GM12878 (cell line): Measurements from ENCODE around the gene OR6N1. TPM values are rescaled to one million over a fixed set of nuclear protein-coding genes. Genes with fewer than 3 reads are reported as not detected.

Source experiments
- ATAC-seq: fragments of 200-7000 bp; cut with Tn5 transposase; 3 replicates; pipeline ENCODE4 v1.9.1; 2020; ENCODE audit warnings: mild to moderate bottlenecking, moderate library complexity
- BruUV-seq: library from RNA; stranded (reverse); fragments of 400-500 nt; replicated peaks from 2 replicates; lab custom pipeline; 2021; lab: Mats Ljungman, UMichigan
- CTCF ChIA-PET: fragments of 300-600 bp; sonication (Branson Sonifier 250); formaldehyde crosslinking; extraction: SDS; loops from one replicate; lab custom pipeline; 2021; ENCODE audit warnings: inconsistent platforms; lab: Yijun Ruan, JAX
- POLR2A ChIA-PET: fragments of 350-600 bp; formaldehyde crosslinking; extraction: SDS; loops from one replicate; lab custom pipeline; 2021; ENCODE audit warnings: inconsistent platforms; lab: Charles Lee
- RAD21 ChIA-PET: fragments of 300-600 bp; sonication (Branson Sonifier 250); formaldehyde crosslinking; loops from one replicate; lab custom pipeline; 2023; ENCODE audit warnings: antibody characterized with exemption; ENCODE audit not compliant: unreplicated experiment; lab: Charles Lee
- SMC1A ChIA-PET: fragments of 300-600 bp; sonication (Branson Sonifier 250); formaldehyde crosslinking; loops from one replicate; lab custom pipeline; 2023; ENCODE audit not compliant: unreplicated experiment, uncharacterized antibody; lab: Charles Lee
- DNase-seq: peaks from one replicate; pipeline ENCODE4 v3.0.0-alpha.2; 2011; ENCODE audit warnings: low read depth, low spot score
- FAIRE-seq: peaks from 3 replicates; lab custom pipeline; 2011; peaks lifted over from hg19 to GRCh38; lab: Jason Lieb, UNC
- H2AFZ ChIP-seq: 2 replicates; pipeline ENCODE4 v1.6.0; 2011; ENCODE audit warnings: low read depth, low read length, control low read depth; ENCODE audit not compliant: control insufficient read depth
- H3K27ac ChIP-seq: 2 replicates; pipeline ENCODE4 v1.5.1; 2011; ENCODE audit warnings: control low read depth; ENCODE audit not compliant: control insufficient read depth, insufficient read depth
- H3K27me3 ChIP-seq, 2 experiments: replicated peaks in 1 of 2; 2 replicates each; pipeline versions ENCODE4 v1.6.0 to v1.6.1; 2011; ENCODE audit warnings: low read length in 1 of 2; ENCODE audit not compliant: control insufficient read depth in 2 of 2, insufficient read depth in 2 of 2
- H3K36me3 ChIP-seq, 2 experiments: 2 replicates each; pipeline ENCODE4 v1.5.1; 2011; ENCODE audit warnings: low read length in 1 of 2; ENCODE audit not compliant: control insufficient read depth in 2 of 2, insufficient read depth in 2 of 2
- H3K4me1 ChIP-seq: 2 replicates; pipeline ENCODE4 v1.6.1; 2011; ENCODE audit warnings: mild to moderate bottlenecking, low read length, moderate library complexity, mixed read lengths; ENCODE audit not compliant: control insufficient read depth, insufficient read depth
- H3K4me2 ChIP-seq: 2 replicates; pipeline ENCODE4 v1.6.0; 2011; ENCODE audit warnings: control low read depth; ENCODE audit not compliant: control insufficient read depth, insufficient read depth
- H3K4me3 ChIP-seq: fragments of 200-600 bp; sonication (generic); 2 replicates; pipeline ENCODE4 v1.5.1; 2016
- H3K79me2 ChIP-seq: 2 replicates; pipeline ENCODE4 v1.6.0; 2011; ENCODE audit warnings: low read length; ENCODE audit not compliant: control insufficient read depth, insufficient read depth
- H3K9ac ChIP-seq: 2 replicates; pipeline ENCODE4 v1.8.0; 2011; ENCODE audit warnings: low read length, control low read depth, mixed read lengths; ENCODE audit not compliant: control insufficient read depth, insufficient read depth
- H3K9me3 ChIP-seq: replicated peaks from 3 replicates; pipeline ENCODE4 v1.5.1; 2011; ENCODE audit warnings: mild to moderate bottlenecking, low read length; ENCODE audit not compliant: control insufficient read depth, insufficient read depth
- H4K20me1 ChIP-seq: 2 replicates; pipeline ENCODE4 v1.6.0; 2011; ENCODE audit not compliant: control insufficient read depth, insufficient read depth
- ASH2L ChIP-seq: fragments of 300-600, 200-600 bp; sonication (generic); IDR thresholded peaks from 2 replicates; pipeline ENCODE4 v1.6.1; 2017; ENCODE audit warnings: low read depth, mild to moderate bottlenecking, borderline replicate concordance
- BRCA1 ChIP-seq: IDR thresholded peaks from 2 replicates; pipeline ENCODE4 v1.6.1; 2011; ENCODE audit warnings: low read depth, low read length, improper control_type of control experiment
- CHD2 ChIP-seq: IDR thresholded peaks from 2 replicates; pipeline ENCODE4 v1.6.1; 2011; ENCODE audit warnings: low read depth, low read length, improper control_type of control experiment, borderline replicate concordance
- ETV6 ChIP-seq, 2 experiments: fragments of 450-650 bp in 1 of 2; IDR thresholded peaks in 1 of 2; conservative IDR thresholded peaks in 1 of 2; 2 replicates each; pipeline ENCODE4 v1.6.1; 2014; ENCODE audit warnings: antibody characterized with exemption in 1 of 2, borderline replicate concordance in 1 of 2, low read depth in 1 of 2, mild to moderate bottlenecking in 1 of 2, moderate library complexity in 1 of 2
- FOS ChIP-seq: IDR thresholded peaks from 3 replicates; pipeline ENCODE4 v1.6.1; 2011; ENCODE audit warnings: borderline replicate concordance; ENCODE audit not compliant: insufficient read length; ENCODE audit errors: extremely low read depth
- GABPA ChIP-seq: IDR thresholded peaks from 2 replicates; pipeline ENCODE4 v1.6.1; 2014; ENCODE audit warnings: antibody characterized with exemption, low read depth, mild to moderate bottlenecking, inconsistent platforms
- HCFC1 ChIP-seq: fragments of 150-350 bp; IDR thresholded peaks from 2 replicates; pipeline ENCODE4 v1.6.1; 2014; ENCODE audit warnings: low read length
- NFIC ChIP-seq: IDR thresholded peaks from 2 replicates; pipeline ENCODE4 v1.6.1; 2012; ENCODE audit warnings: low read depth, mild to moderate bottlenecking, inconsistent platforms, low read length, moderate library complexity
- PBX3 ChIP-seq: IDR thresholded peaks from 2 replicates; pipeline ENCODE4 v1.6.1; 2011; ENCODE audit warnings: mild to moderate bottlenecking, low read depth, low read length, moderate library complexity; ENCODE audit not compliant: insufficient replicate concordance
- PKNOX1 ChIP-seq: fragments of 450-650 bp; IDR thresholded peaks from 2 replicates; pipeline ENCODE4 v1.6.1; 2016; ENCODE audit warnings: mild to moderate bottlenecking
- PRDM15 ChIP-seq: fragments of 450-650 bp; formaldehyde crosslinking; IDR thresholded peaks from 2 replicates; pipeline ENCODE4 v1.4.0; 2020; ENCODE audit warnings: mild to moderate bottlenecking, moderate library complexity
- RAD51 ChIP-seq: fragments of 450-650 bp; IDR thresholded peaks from 2 replicates; pipeline ENCODE4 v1.6.1; 2016; ENCODE audit warnings: moderate library complexity, mild to moderate bottlenecking, inconsistent platforms
- SIX5 ChIP-seq: IDR thresholded peaks from 2 replicates; pipeline ENCODE4 v1.6.1; 2011; ENCODE audit warnings: mild to moderate bottlenecking, low read depth, low read length, moderate library complexity; ENCODE audit not compliant: severe bottlenecking
- SREBF1 ChIP-seq: IDR thresholded peaks from 2 replicates; pipeline ENCODE4 v1.6.1; 2012; ENCODE audit warnings: mild to moderate bottlenecking, low read length
- SUZ12 ChIP-seq: fragments of 200-600 bp; sonication (generic); IDR thresholded peaks from one replicate; pipeline ENCODE4 v1.6.1; 2018; ENCODE audit warnings: antibody characterized with exemption, mild to moderate bottlenecking; ENCODE audit not compliant: unreplicated experiment
- TAF1 ChIP-seq: IDR thresholded peaks from 2 replicates; pipeline ENCODE4 v1.6.1; 2011; ENCODE audit warnings: mild to moderate bottlenecking, low read depth, low read length, borderline replicate concordance
- TCF12 ChIP-seq: IDR thresholded peaks from 2 replicates; pipeline ENCODE4 v1.6.1; 2011; ENCODE audit warnings: low read depth, mild to moderate bottlenecking, low read length
- ZNF24 ChIP-seq: fragments of 450-650 bp; IDR thresholded peaks from 2 replicates; pipeline ENCODE4 v1.6.1; 2017; ENCODE audit warnings: antibody characterized with exemption, mild to moderate bottlenecking
- WGBS: methylation state at CpG from one replicate; pipeline ENCODE4 v1.1.6; 2016; ENCODE audit warnings: low lambda C conversion rate; ENCODE audit not compliant: insufficient replicate concordance, insufficient coverage; ENCODE audit errors: missing lambda C conversion rate; 5-methylcytosine and 5-hydroxymethylcytosine counted together
- in situ Hi-C: fragments of 300-500 bp; cut with MboI; formaldehyde crosslinking; loops from 9 replicates; pipeline ENCODE4 v1.14.3; 2018; ENCODE audit warnings: mixed read lengths
- intact Hi-C: fragments of 100-400 bp; cut with micrococcal nuclease; formaldehyde crosslinking; loops from one replicate; pipeline ENCODE4 v1.14.2; 2022; ENCODE audit not compliant: unreplicated experiment
- polyA plus RNA-seq, 11 experiments: library from polyadenylated mRNA; depleted of rRNA in 4 of 11; unstranded in 6 of 11; stranded (reverse) in 5 of 11; fragments of >200 nt; fragmentation: Nextera tagmentation in 4 of 11; fragmentation: Illumina TruSeq in 1 of 11; extraction: Ambion mirVana in 4 of 11; extraction: Trizol in 1 of 11; gene quantifications; 1 replicate in 1 of 11; 2 replicates in 10 of 11; pipeline versions ENCODE4 v1.2.1 to v1.2.3, GENCODE V29; 2011 to 2016; ENCODE audit warnings: inconsistent platforms in 2 of 11, missing spikeins in 2 of 11, low read depth in 1 of 11
- total RNA-seq, 4 experiments: library from RNA; depleted of rRNA in 3 of 4; stranded (reverse); fragments of >200 nt in 3 of 4; fragmentation: Illumina TruSeq in 1 of 4; extraction: Trizol in 1 of 4; gene quantifications; 2 replicates each; pipeline versions ENCODE4 v1.2.1 to v1.2.3, GENCODE V29; 2013 to 2021

Gene OR6N1
- total and polyA plus RNA-seq, 10 of the 15 experiments (the other 5 are each of a cell fraction or from before 2014, with no cell fraction given), result not detected

- TF ChIP-seq PKNOX1 (no peak), PRDM15 (CRISPR knock-in tag) (no peak), SREBF1 (no peak)
Measured at GRCh38 chr1:158814970-158815369, 43.0 kb upstream of the OR6N1 start (continued).

GRCh38 chr1:158813164-158813563, 41.2 kb upstream of the OR6N1 start:
- intact Hi-C loops (no loop called here), in situ Hi-C loops (no loop called here)
- no peak for DNase-seq
- Histone ChIP-seq H3K27ac (no peak overlapping the region), H3K4me1 (no peaks in the 10 kb centered on the region), H4K20me1 (no peaks in the 10 kb centered on the region), H3K79me2 (no peaks in the 10 kb centered on the region), H3K4me3 (no peak overlapping the region), H3K9me3 (no peaks in the 10 kb centered on the region), H3K9ac (no peak overlapping the region), H3K27me3 (no peaks in the 10 kb centered on the region), H2AFZ (no peak overlapping the region), H3K4me2 (no peak overlapping the region), H3K36me3 (no peaks in the 10 kb centered on the region)
- SMC1A ChIA-PET, result no interaction called here
- BruUV-seq, result no TSS peak
- POLR2A ChIA-PET, result no interaction called here
- CTCF ChIA-PET, result no interaction called here
- RAD21 ChIA-PET, result no interaction called here
- WGBS, result 54% methylated on average over 3 of the region's 3 CpGs
- ATAC-seq, result no peak
- no peak for FAIRE-seq
- TF ChIP-seq BRCA1 (no peak), SIX5 (no peak), ETV6 (conservative IDR thresholded peaks at IDR 0.05 in 1 of 2, IDR thresholded peaks at IDR 0.05 in 1 of 2; ENCODE audit: borderline replicate concordance in 1 of 2, low read depth in 1 of 2) (no peak), GABPA (no peak), ZNF24 (no peak), CHD2 (no peak), NFIC (no peak), TAF1 (no peak), HCFC1 (no peak), RAD51 (no peak), TCF12 (no peak), SUZ12 (no peak), PBX3 (no peak), ASH2L (no peak), FOS (no peak)
